ENCODE results near the gene RNF144A. TPM values are rescaled to one million over a fixed set of nuclear protein-coding genes. Genes with fewer than 3 reads are reported as not detected.

The RNF144A gene
- total RNA-seq, 1 experiment from 2014 or later = 10.3 TPM

GRCh38 chr2:6908291-6908690 is 8.9 kb upstream of the RNF144A start:
- DNase-seq (ENCODE audit: low read depth) = no peak

DNA sequence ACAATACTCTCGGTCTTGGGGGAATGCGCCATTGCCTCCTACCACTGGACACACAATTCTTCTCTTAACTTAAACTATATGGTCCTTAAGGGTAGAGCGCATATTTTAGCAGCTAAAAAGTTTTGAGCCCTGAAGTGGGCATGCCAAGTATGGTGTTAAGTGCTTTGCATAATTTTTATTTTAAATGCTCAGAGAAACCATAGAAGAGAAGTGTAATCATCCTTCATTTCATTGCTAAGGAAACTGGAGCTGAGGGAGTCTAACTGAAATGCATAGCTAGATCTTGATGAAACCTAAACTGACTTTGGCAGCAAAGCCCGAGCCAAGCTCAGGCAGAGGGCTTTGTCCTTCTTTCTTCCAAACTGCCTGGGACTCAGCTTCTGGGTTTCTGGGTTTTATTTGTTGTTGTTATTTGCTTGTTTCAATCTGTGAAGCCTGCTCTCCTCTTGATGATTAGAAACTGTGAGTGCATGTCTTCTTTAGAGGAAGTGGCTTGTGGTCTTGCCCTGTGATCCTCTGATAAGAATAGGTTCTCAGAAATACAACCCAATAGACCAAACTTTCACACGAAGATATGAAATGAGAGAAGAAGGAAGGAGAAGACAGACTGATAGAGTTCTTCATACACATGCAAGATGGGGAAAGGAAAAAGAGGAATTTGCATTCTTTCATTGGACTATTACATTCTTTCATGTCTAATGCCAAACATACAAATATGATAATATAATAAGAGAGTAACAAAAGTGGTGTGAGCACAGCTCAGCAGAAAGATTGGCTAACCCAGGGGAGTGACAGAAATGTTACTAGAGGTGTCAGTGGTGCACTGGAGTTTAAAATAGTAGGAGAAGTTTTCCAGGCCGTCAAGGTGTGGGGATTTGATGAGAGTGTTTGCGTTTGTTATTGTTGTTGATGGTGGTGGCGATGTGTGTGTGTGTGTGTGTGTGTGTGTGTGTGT is 7.5 kb upstream of the RNF144A start:
- DNase-seq (ENCODE audit: low read depth) = no peak

- DNase-seq (ENCODE audit: low read depth) = no peak
Measured at GRCh38 chr2:6911721-6912120, 5.5 kb upstream of the RNF144A start.

DNA sequence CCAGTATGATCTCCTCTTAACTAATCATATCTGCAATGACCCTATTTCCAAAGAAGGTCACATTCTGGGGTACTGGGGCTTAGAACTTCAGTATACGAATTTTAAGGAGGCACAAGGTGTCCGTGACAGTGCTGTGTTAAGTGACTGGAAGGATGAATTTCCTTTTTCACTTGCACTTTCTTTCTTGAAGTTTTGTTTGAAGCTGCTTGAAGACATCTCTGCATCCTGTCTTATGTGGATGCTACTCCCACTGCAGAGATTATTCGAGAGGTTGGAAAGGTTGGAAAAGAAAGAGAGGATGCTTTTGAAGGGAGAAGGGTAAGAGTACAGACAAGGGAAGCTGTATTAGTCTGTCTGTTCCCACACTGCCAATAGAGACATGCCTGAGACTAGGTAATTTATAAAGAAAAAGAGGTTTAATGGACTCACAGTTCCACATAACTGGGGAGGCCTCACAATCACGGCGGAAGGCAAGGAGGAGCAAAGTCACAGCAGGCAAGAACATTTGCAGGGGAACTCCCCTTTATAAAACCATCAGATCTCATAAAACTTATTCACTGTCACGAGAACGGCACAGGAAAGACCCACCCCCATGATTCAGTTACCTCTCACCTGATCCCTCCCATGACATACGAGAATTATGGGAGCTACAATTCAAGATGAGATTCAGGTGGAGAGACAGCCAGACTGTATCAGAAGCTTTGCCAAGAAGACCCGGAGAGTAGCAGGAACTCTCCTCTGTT is 3.6 kb upstream of the RNF144A start:
- DNase-seq (ENCODE audit: low read depth) = no peak

DNA sequence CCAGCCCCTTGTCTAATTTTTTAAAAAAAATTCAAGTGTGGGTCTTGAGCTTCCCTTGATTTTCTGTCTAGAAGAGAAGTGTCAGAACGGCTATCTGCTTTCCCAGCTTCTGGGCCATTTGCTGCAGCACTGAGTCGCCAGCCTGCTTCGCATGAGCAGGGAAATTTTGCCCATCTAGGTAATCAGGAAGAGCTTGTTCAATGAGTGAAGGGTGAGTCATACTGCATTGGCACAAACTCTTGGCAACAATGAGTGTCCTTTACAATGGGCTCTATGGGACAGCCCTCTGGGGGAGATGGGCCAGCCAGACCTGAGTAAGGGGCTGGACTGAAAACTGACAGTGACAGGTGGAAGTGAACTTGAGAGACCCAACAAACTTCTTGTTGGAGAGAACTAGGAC is 2.4 kb upstream of the RNF144A start:
- peak; percentile 84 for DNase-seq (ENCODE audit: low read depth)

GRCh38 chr2:6915399-6915798 is 1.8 kb upstream of the RNF144A start:
- DNase-seq (ENCODE audit: low read depth) = no peak

- no peak for DNase-seq (ENCODE audit: low read depth)
Measured at GRCh38 chr2:6916224-6916623, 988 bp upstream of the RNF144A start.

DNA sequence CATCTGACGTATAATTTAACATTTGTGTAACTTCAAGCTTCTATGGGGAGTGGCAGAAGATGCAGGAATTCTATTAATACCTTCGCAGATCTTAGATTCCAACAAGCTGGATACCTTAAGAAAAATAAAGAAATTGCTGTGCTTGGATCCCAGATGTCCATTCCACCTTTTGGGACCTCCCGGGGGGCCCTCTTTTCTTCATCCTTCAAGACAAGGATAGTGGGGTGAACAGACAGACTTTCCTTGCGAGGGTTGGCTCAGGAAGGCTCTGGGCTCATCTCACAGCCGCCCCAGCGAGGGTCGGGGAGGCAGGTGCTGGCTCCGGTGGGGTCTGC is 509 bp upstream of the RNF144A start:
- DNase-seq (ENCODE audit: low read depth) = no peak

DNA sequence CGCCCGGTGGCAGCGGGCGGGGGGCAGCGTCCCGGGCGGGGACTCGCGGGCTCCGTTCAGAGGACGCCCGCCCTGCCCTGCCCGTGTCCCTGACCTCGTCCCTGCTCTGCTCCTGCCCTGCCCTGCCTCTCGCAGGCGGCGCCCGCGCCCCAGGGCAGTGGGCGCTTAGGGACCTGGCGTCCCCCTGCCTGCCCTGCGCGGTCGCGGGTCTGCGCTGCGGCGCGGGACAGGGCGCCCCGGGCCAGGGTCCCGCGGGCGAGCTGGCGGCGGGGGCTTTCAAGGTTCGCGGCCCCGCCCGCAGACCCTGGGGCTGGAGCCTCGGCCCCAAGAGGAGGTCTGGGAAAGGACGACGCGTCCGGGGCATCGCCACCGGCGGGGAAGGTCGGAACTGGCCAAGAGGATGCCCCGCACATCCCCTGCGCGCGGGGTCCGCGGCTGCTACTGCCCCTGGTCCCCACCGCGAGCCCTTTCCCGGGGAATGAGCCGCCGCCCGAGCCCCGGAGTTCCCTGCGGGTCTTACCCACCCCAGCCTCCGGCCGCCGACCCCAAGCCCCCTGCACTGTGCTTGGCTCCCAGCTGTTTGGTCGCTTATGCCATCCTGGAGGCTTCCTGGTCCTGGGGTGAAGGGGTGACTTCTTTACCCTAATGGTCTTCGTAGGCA is 679 bp downstream of the RNF144A start:
- DNase-seq (ENCODE audit: low read depth) = peak; percentile 25

DNA sequence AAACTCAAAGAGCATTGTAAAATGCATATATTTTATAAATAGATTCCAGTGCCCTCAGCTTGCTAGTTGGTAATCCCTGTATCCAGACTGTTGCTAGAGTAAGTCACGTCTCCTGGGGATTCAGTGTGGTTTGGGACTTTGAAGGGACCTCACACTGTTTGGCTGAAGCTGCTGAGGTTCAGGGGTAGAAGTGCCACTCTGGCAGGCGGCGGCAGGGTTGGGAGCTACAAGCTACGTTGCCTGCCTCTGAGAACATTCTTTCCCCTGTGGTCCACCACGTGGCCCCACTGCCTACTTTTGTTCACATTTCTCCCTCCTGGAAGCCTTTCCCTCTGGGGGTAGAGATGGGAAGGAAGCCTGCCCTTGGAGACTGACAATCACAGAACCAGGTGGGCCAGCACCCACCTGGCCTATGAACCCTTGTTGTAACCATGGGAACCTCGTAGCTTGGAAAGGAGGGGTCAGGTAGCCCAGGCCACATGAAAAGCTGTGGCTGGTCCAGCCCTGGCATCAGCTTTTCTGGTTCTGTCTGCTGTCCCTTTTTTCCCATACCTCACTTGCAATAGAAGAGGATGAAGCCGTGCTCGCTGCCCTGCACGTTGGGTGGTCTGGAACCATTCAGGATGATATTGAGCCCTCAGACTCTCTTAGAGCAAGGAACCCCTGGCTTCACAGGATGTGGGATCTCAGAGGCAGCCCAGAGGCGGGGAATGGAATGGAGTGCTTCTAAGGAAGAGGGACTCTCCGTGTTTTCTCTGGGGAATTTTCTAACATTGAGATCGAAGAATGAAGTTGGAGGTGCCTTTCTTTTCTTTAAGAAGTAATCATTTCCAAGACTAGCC is 2.9 kb downstream of the RNF144A start:
- peak; percentile 46 for DNase-seq (ENCODE audit: low read depth)

DNA sequence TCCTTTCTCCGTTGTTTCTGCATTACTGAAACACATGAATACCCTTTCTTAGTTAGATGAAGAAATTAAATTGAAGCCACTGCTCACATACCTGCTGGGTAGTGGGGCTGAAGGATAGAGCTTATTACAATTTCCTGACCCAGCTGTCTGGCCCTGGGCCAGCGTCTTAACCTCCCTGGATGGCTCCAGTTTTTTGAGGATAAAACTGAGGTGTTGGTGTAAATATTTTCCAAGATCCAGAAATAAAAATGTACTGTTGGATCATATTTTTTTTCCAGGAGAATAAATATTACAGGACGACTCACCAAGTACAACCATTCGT is 3.5 kb downstream of the RNF144A start:
- DNase-seq (ENCODE audit: low read depth) = no peak

DNA sequence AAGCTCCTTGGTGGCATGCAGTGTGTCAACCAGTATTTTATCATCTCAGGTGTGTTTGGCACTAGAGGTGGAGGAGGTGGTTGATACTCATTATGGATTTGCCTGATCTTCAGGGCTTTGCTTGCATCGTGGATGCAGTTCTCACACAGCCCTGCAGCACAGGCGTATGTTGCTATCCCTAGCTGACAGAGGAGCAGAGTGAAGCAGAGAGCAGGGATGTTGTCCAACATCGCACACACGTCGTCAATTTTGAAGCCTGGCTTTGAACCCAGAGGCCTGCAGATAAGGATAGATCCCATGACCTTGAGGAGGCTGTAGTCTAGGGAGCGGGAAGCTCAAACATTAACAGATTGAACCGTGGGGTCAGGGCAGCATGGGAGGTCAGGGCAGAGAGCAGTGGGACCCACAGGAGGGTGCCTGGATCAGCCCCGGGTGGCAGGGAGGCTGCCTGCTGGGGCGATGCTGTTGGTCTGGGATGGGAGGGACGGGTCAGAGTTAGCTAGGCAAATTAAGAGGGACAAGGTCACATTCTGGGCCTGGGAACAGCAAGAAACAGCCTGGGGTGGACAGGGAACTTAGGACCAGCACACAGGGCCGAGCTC is 4.2 kb downstream of the RNF144A start:
- no peak for DNase-seq (ENCODE audit: low read depth)

DNA sequence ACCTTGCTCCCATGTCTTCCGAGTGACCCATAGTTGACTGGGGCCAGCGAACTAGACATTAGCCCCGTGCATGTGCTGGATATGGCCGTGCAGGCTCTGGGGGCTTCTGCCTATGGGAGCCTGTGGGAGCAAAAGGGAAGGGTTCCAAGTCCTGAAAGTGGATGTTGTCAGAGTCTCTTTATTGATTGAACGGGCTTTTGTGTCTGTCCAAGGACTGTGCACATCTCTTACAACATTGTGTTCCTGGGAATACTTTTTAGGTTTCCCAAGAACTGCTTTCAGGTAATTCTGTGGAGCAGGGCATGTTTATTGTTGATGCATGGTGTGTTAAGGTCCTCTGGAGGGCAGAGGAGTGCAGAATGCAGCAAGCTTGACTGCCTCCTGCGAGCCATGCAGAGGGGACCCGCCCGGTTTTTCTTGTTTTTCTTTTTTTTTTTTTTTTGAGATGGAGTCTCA is 5.0 kb downstream of the RNF144A start:
- no peak for DNase-seq (ENCODE audit: low read depth)

GRCh38 chr2:6923319-6923718 is 6.1 kb downstream of the RNF144A start:
- DNase-seq (ENCODE audit: low read depth) = no peak

GRCh38 chr2:6924101-6924923 is 7.1 kb downstream of the RNF144A start:
- DNase-seq (ENCODE audit: low read depth) = no peak

- no peak for DNase-seq (ENCODE audit: low read depth)
Measured at GRCh38 chr2:6924924-6925409, 7.8 kb downstream of the RNF144A start.

DNA sequence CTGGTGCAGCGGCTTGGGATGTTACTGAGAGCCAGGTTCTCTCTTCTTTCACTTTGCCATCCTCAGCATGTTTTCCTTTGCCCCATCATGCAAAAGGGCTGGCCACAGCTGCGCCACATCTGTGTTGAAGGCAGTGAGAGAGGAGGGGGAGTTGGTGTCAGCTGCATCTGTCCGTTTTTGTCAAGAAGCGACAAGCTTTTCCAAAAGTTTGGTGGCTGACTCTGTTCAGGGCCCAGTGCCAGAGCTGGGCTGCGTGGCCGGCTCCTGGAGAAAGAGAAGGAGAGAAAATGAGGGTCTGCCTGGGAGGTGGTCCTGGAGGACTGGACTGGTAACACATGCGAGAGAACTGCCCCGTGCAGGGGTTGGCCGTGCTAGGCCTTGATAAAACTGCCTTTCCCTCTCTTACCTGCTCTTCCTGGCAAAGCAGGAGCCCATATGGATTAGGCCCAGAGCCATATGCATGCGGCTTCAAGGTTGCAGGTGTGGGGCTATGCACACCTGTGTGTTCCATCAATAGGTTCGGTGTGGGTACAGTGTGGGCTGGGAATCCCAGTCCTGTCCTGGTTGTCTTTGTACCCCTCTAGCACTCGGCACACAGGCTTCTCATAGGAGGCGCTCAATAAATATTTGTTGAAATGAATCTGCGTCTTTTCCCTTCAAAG is 9.0 kb downstream of the RNF144A start:
- no peak for DNase-seq (ENCODE audit: low read depth)

DNA sequence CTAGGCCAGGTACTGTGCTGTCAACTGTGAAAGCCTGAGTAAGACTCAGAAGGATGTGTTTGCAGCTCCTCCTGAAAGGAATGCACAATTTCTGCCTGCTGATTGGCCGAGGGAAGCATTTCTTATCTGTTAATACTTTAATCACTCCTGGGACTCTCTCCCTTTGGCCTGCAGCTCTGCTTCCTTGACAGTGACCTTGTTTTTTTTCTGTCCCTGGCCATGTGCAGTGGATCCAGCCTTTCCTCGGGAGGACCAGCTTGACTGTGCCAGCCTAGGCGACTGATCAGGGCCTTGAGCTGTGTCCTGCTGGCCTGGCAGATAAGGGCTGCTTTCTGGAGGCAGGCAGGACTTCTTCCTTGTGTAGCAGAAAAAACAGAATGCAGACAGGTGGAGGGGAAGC is 10.0 kb downstream of the RNF144A start:
- DNase-seq (ENCODE audit: low read depth) = no peak

DNA sequence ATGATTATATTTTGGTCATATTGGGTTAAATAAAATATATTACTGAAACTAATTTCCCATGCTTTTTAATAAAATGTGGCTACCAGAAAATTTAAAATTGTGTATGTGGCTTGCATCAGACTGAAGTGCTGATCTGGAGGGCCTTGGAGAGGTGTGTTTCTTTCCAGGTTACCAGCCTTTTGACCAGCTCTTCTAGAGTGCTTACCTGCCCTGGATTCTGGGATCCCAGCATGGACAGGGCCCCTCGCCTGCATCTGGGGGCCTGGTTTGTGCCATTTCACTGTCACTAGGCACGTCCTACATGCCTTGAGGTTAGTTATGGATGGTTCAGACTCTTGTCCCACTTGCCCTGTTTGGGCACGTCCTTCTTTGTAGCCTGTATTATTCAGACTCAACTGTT is 10.5 kb downstream of the RNF144A start:
- no peak for DNase-seq (ENCODE audit: low read depth)

GRCh38 chr2:6928452-6928851 is 11.2 kb downstream of the RNF144A start:
- no peak for DNase-seq (ENCODE audit: low read depth)
